T-cell (primary cell): Measurements from ENCODE around the gene ADRA2B. TPM values are rescaled to one million over a fixed set of nuclear protein-coding genes. Genes with fewer than 3 reads are reported as not detected.
"Not testable (repeated sequence)": the region's sequence is repeated elsewhere in the genome, so short reads cannot be mapped to it uniquely, and the experiment has no call there.

Source experiments
- ATAC-seq, 4 experiments: fragments of 200-7000 bp in 3 of 4; fragments of 150-1000 bp in 1 of 4; cut with Tn5 transposase; replicated peaks in 1 of 4; 1 replicate in 3 of 4; 2 replicates in 1 of 4; pipeline ENCODE4 v1.10.0; 2021; ENCODE audit warnings: moderate library complexity in 3 of 4, mild to moderate bottlenecking in 2 of 4, moderate number of reproducible peaks in 1 of 4
- CTCF ChIA-PET, 2 donors: fragments of 300-600 bp; sonication (Branson Sonifier 250); formaldehyde crosslinking; loops; one replicate each; lab custom pipeline; 2022; ENCODE audit warnings: antibody characterized with exemption in 2 of 2; lab: Charles Lee
- POLR2A ChIA-PET, 2 donors: fragments of 300-600 bp; sonication (Branson Sonifier 250); formaldehyde crosslinking; loops; one replicate each; lab custom pipeline; 2022; ENCODE audit warnings: antibody characterized with exemption in 2 of 2; lab: Charles Lee
- DNase-seq, 35 experiments: peaks; one replicate each; pipeline versions ENCODE4 v3.0.0 to v3.0.0-alpha.2; 2013 to 2023
- H3K27ac ChIP-seq: one replicate; pipeline ENCODE4 v1.5.1; 2013; ENCODE audit warnings: low read length
- H3K27me3 ChIP-seq, 2 experiments: replicated peaks in 1 of 2; 1 replicate in 1 of 2; 2 replicates in 1 of 2; pipeline versions ENCODE4 v1.6.1 to v1.7.0; 2013; ENCODE audit warnings: low read length in 1 of 2, mixed read lengths in 1 of 2; ENCODE audit not compliant: control insufficient read depth in 2 of 2, insufficient read depth in 2 of 2; ENCODE audit errors: extremely low read depth in 1 of 2
- H3K36me3 ChIP-seq, 2 donors: 1 replicate in 1 of 2; 2 replicates in 1 of 2; pipeline versions ENCODE4 v1.6.1 to v1.7.0; 2013; ENCODE audit warnings: low read length in 1 of 2; ENCODE audit not compliant: control insufficient read depth in 2 of 2, insufficient read depth in 1 of 2; ENCODE audit errors: extremely low read depth in 1 of 2
- H3K4me1 ChIP-seq, 2 experiments: 1 replicate in 1 of 2; 2 replicates in 1 of 2; pipeline versions ENCODE4 v1.6.1 to v1.7.0; 2013; ENCODE audit warnings: low read length in 2 of 2, mixed read lengths in 1 of 2; ENCODE audit not compliant: insufficient read depth in 2 of 2, control insufficient read depth in 1 of 2; ENCODE audit errors: extremely low read depth in 1 of 2
- H3K4me3 ChIP-seq, 2 donors: 1 replicate in 1 of 2; 2 replicates in 1 of 2; pipeline versions ENCODE4 v1.5.1 to v1.7.0; 2013; ENCODE audit warnings: mild to moderate bottlenecking in 2 of 2, low read length in 1 of 2, moderate library complexity in 1 of 2; ENCODE audit not compliant: control insufficient read depth in 1 of 2; ENCODE audit errors: extremely low read depth in 1 of 2
- H3K9me3 ChIP-seq: 2 replicates; pipeline ENCODE4 v1.7.0; 2013
- H3K27ac Mint-ChIP-seq, 2 donors: one replicate each; pipeline ENCODE4 v1.8.0; 2020 to 2021; ENCODE audit warnings: mild to moderate bottlenecking in 2 of 2, mixed read lengths in 2 of 2
- H3K27me3 Mint-ChIP-seq, 2 donors: one replicate each; pipeline ENCODE4 v1.8.0; 2021 to 2022; ENCODE audit warnings: mixed read lengths in 2 of 2
- H3K36me3 Mint-ChIP-seq: one replicate; pipeline ENCODE4 v1.8.0; 2021; ENCODE audit warnings: mixed read lengths
- H3K4me1 Mint-ChIP-seq, 3 donors: one replicate each; pipeline ENCODE4 v1.8.0; 2020 to 2022; ENCODE audit warnings: mixed read lengths in 3 of 3, mild to moderate bottlenecking in 1 of 3
- H3K4me3 Mint-ChIP-seq, 3 donors: one replicate each; pipeline ENCODE4 v1.8.0; 2020 to 2022; ENCODE audit warnings: mild to moderate bottlenecking in 3 of 3, mixed read lengths in 3 of 3, moderate library complexity in 3 of 3
- H3K9me3 Mint-ChIP-seq, 3 donors: one replicate each; pipeline ENCODE4 v1.8.0; 2020 to 2022; ENCODE audit warnings: mixed read lengths in 3 of 3
- WGBS: methylation state at CpG from one replicate; pipeline ENCODE4 v1.1.5; 2013; ENCODE audit warnings: missing lambda C conversion rate; ENCODE audit not compliant: insufficient coverage; 5-methylcytosine and 5-hydroxymethylcytosine counted together
- total RNA-seq, 35 experiments: library from RNA in 6 of 35; stranded (reverse) in 6 of 35; fragments of 120-200 nt in 1 of 35; gene quantifications; one replicate each; pipeline versions ENCODE4 v1.2.1 to v1.2.4 and lab custom pipeline; 2013 to 2026

The ADRA2B gene
- total RNA-seq, 5 donors from 2014 or later (not counting 1 experiment from before 2014, with no cell fraction given), result 0.13 to 0.77 (median 0.18) TPM

DNA sequence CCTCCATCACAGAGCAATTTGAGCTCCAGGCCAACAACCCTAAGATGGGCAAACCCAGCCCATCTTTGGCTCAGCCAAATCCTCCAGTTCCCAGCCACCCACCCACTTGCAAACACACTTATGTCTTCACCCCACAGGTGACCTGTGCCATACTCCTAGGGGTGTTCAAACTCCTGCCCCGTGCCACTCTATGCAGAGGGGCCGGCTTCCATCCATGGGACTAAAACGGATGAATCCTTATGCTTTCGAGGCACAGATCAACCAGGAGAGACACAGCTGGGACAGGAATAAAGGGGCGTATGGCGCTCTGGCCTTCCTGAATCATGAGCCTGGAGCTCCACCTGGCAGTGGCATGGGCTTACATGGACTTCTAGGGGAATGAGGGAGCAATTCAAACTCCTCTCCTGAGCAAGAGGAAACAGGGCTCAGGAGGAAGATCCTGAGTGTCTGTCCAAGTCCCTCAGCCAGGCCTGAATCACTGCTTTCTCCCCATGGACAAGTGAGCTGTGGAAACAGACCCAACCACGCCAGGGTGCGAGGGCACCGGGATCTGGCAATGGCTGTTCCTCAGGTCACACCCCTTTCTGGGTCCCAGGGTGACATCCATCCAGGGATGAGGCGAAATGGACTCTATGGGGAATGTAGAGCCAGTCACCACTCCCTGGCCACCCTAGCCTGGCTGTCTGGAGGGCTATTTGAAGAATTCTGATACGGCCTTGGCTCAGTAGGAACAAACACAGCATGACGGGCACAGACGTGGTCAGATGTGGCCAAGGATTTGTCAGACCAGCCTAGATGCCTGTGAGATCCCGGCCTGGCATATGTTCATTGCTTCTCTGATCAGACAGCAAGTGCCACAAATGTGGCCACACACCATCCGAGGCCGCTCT, 45.0 kb downstream of the ADRA2B start:
- H3K4me1 ChIP-seq, H3K36me3 Mint-ChIP-seq, H3K36me3 ChIP-seq, CTCF ChIA-PET, H3K4me1 Mint-ChIP-seq, H3K27ac Mint-ChIP-seq, H3K4me3 Mint-ChIP-seq, H3K4me3 ChIP-seq, DNase-seq, H3K27ac ChIP-seq, ATAC-seq, POLR2A ChIA-PET, H3K9me3 ChIP-seq, H3K27me3 ChIP-seq: not testable (repeated sequence)
- H3K27me3 Mint-ChIP-seq, result peaks cover 0 to 11% of the 10 kb centered on the region in 2 donors
- H3K9me3 Mint-ChIP-seq, result peaks cover 11 to 16% (median 13%) of the 10 kb centered on the region in 3 donors
- WGBS, result 81% methylated on average over 10 of the region's 16 CpGs

DNA sequence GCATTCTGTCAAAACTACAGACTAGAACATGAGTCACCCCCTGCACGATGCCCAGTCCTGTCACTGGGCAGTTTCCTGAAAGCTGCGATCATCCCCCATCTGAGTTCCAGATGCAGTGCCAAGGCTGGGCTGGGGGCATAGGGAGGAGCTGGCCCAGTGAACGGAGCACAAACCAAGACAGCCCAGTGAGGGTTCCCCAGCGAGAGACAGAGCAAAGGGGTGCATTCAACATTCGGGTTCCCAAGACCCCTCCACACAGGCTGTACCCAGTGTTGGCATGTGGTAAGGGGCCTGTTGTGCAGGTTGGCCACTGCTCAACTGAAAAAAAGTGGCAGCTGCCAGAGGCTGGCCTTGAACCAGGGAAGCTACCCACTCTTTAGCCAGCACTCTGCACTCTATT, 46.0 kb downstream of the ADRA2B start:
- H3K36me3 ChIP-seq, H3K4me3 Mint-ChIP-seq, H3K9me3 ChIP-seq, CTCF ChIA-PET, H3K27me3 ChIP-seq, POLR2A ChIA-PET, H3K27ac ChIP-seq, ATAC-seq, H3K36me3 Mint-ChIP-seq, H3K4me1 ChIP-seq, H3K4me1 Mint-ChIP-seq, DNase-seq, H3K4me3 ChIP-seq, H3K9me3 Mint-ChIP-seq, H3K27ac Mint-ChIP-seq: not testable (repeated sequence)
- 92% methylated on average over 2 of the region's 5 CpGs for WGBS
- peaks cover 0 to 11% of the 10 kb centered on the region in 2 donors for H3K27me3 Mint-ChIP-seq

GRCh38 chr2:96069878-96070277, 46.5 kb downstream of the ADRA2B start:
- H3K36me3 Mint-ChIP-seq, H3K27ac ChIP-seq, ATAC-seq, H3K9me3 Mint-ChIP-seq, H3K9me3 ChIP-seq, H3K27me3 ChIP-seq, POLR2A ChIA-PET, H3K4me1 Mint-ChIP-seq, CTCF ChIA-PET, H3K36me3 ChIP-seq, DNase-seq, H3K4me3 ChIP-seq, H3K4me1 ChIP-seq, H3K4me3 Mint-ChIP-seq, H3K27ac Mint-ChIP-seq: not testable (repeated sequence)
- 0% methylated on average over 1 of the region's 8 CpGs for WGBS
- peaks cover 0 to 11% of the 10 kb centered on the region in 2 donors for H3K27me3 Mint-ChIP-seq

GRCh38 chr2:96067902-96068581, 48.3 kb downstream of the ADRA2B start:
- H3K4me1 Mint-ChIP-seq, H3K4me3 Mint-ChIP-seq, POLR2A ChIA-PET, H3K36me3 Mint-ChIP-seq, H3K4me1 ChIP-seq, ATAC-seq, H3K9me3 ChIP-seq, H3K27ac ChIP-seq, H3K9me3 Mint-ChIP-seq, H3K36me3 ChIP-seq, H3K4me3 ChIP-seq, DNase-seq, H3K27me3 ChIP-seq, H3K27ac Mint-ChIP-seq, CTCF ChIA-PET: not testable (repeated sequence)
- 89% methylated on average over 4 of the region's 9 CpGs for WGBS
- peaks cover 0 to 11% of the 10 kb centered on the region in 2 donors for H3K27me3 Mint-ChIP-seq

- DNase-seq, ATAC-seq: not testable (repeated sequence)
Observed at GRCh38 chr2:96067098-96067660, 49.2 kb downstream of the ADRA2B start.

GRCh38 chr2:96066511-96066910, 49.9 kb downstream of the ADRA2B start:
- H3K9me3 Mint-ChIP-seq, H3K36me3 ChIP-seq, DNase-seq, H3K4me3 Mint-ChIP-seq, H3K27ac ChIP-seq, CTCF ChIA-PET, H3K9me3 ChIP-seq, H3K27me3 ChIP-seq, POLR2A ChIA-PET, H3K4me3 ChIP-seq, H3K27ac Mint-ChIP-seq, H3K36me3 Mint-ChIP-seq, H3K4me1 ChIP-seq, H3K4me1 Mint-ChIP-seq, H3K27me3 Mint-ChIP-seq, ATAC-seq: not testable (repeated sequence)
- 75% methylated on average over 1 of the region's 7 CpGs for WGBS

More at GRCh38 chr2:96067098-96067660, 49.2 kb downstream of the ADRA2B start:
- WGBS, result 80% methylated on average over 1 of the region's 2 CpGs
- H3K36me3 Mint-ChIP-seq, H3K27ac Mint-ChIP-seq, H3K27me3 ChIP-seq, H3K36me3 ChIP-seq, H3K9me3 Mint-ChIP-seq, H3K27ac ChIP-seq, H3K4me3 ChIP-seq, H3K4me1 Mint-ChIP-seq, POLR2A ChIA-PET, H3K4me1 ChIP-seq, H3K9me3 ChIP-seq, H3K4me3 Mint-ChIP-seq, CTCF ChIA-PET, H3K27me3 Mint-ChIP-seq: not testable (repeated sequence)
